A673 (cell line): ENCODE results near the gene WDR17.

ENCODE experiments used
- EZH2 ChIP-seq: fragments of 200-600 bp; sonication (generic); IDR thresholded peaks from 2 replicates; pipeline ENCODE4 v1.6.1; 2017; ENCODE audit warnings: borderline replicate concordance, low read depth, mild to moderate bottlenecking, mixed read lengths, antibody characterized with exemption, low read length; ENCODE audit not compliant: poor library complexity, severe bottlenecking
- TF ChIP-seq, protein P1 (sequence below): fragments of 300-800, 200-600 bp; sonication (generic); conservative IDR thresholded peaks from 2 replicates; pipeline ENCODE4 v1.5.1; 2017; ENCODE audit warnings: low read depth, mild to moderate bottlenecking, antibody characterized with exemption, low read length, moderate library complexity, mixed read lengths

DNA sequence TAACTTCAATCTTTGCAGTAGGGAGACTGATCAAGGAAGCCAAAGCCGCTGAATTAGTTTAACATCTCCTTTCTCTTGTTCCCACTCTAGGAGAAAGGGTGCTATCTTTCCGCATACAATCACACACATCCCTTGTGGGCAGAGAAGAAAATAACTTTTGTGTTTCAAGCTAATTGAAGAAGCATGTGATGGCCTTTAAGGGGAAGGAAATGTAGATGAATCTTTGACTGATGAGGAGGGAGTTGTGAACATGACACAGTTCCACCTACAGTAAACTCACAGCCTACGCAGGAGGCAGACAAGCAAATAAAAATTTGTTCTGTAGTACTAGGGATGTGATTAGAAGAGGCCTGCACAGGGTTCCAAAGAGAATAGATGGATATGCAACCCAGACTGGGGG is 144.5 kb downstream of the WDR17 start:
- TF ChIP-seq, protein P1, sequence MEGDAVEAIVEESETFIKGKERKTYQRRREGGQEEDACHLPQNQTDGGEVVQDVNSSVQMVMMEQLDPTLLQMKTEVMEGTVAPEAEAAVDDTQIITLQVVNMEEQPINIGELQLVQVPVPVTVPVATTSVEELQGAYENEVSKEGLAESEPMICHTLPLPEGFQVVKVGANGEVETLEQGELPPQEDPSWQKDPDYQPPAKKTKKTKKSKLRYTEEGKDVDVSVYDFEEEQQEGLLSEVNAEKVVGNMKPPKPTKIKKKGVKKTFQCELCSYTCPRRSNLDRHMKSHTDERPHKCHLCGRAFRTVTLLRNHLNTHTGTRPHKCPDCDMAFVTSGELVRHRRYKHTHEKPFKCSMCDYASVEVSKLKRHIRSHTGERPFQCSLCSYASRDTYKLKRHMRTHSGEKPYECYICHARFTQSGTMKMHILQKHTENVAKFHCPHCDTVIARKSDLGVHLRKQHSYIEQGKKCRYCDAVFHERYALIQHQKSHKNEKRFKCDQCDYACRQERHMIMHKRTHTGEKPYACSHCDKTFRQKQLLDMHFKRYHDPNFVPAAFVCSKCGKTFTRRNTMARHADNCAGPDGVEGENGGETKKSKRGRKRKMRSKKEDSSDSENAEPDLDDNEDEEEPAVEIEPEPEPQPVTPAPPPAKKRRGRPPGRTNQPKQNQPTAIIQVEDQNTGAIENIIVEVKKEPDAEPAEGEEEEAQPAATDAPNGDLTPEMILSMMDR, result no peak
- no peak for TF ChIP-seq EZH2
